ENCODE data around the gene TFRC.
"Not testable (repeated sequence)": the region's sequence is repeated elsewhere in the genome, so short reads cannot be mapped to it uniquely, and the experiment has no call there.

TFRC gene

GRCh38 chr3:196121066-196121465, 39.2 kb upstream of the TFRC start:
- TF ChIP-seq CTCF (IDR thresholded peaks at IDR 0.05; ENCODE audit: low read depth, low read length, missing control alignments) = no peak
- H3K4me3 ChIP-seq (ENCODE audit: low read depth, low read length) = no peak overlapping the region
- in situ Hi-C loops (cut with HindIII; ENCODE audit: low sequenced_read_pairs) = no loop called here
- DNase-seq (ENCODE audit: low read depth) = no peak

- DNase-seq (ENCODE audit: low read depth) = no peak
- in situ Hi-C loops (cut with HindIII; ENCODE audit: low sequenced_read_pairs) = no loop called here
- H3K4me3 ChIP-seq (ENCODE audit: low read depth, low read length) = no peak overlapping the region
- TF ChIP-seq CTCF (IDR thresholded peaks at IDR 0.05; ENCODE audit: low read depth, low read length, missing control alignments) = no peak
Measured at GRCh38 chr3:196120291-196120951, 38.5 kb upstream of the TFRC start.

GRCh38 chr3:196117809-196118208, 35.9 kb upstream of the TFRC start:
- no peak for DNase-seq (ENCODE audit: low read depth)
- in situ Hi-C loops (cut with HindIII; ENCODE audit: low sequenced_read_pairs) = no loop called here
- H3K4me3 ChIP-seq (ENCODE audit: low read depth, low read length) = no peak overlapping the region
- no peak for TF ChIP-seq CTCF (IDR thresholded peaks at IDR 0.05; ENCODE audit: low read depth, low read length, missing control alignments)

- no peak overlapping the region for H3K4me3 ChIP-seq (ENCODE audit: low read depth, low read length)
- in situ Hi-C loops (cut with HindIII; ENCODE audit: low sequenced_read_pairs) = no loop called here
- TF ChIP-seq CTCF (IDR thresholded peaks at IDR 0.05; ENCODE audit: low read depth, low read length, missing control alignments) = no peak
- no peak for DNase-seq (ENCODE audit: low read depth)
Measured at GRCh38 chr3:196115678-196116083, 33.8 kb upstream of the TFRC start.

- no peak overlapping the region for H3K4me3 ChIP-seq (ENCODE audit: low read depth, low read length)
- no peak for DNase-seq (ENCODE audit: low read depth)
- in situ Hi-C loops (cut with HindIII; ENCODE audit: low sequenced_read_pairs) = no loop called here
- no peak for TF ChIP-seq CTCF (IDR thresholded peaks at IDR 0.05; ENCODE audit: low read depth, low read length, missing control alignments)
Measured at GRCh38 chr3:196111939-196112386, 30.1 kb upstream of the TFRC start.

- H3K4me3 ChIP-seq (ENCODE audit: low read depth, low read length) = no peak overlapping the region
- in situ Hi-C loops (cut with HindIII; ENCODE audit: low sequenced_read_pairs) = loop anchor here (5.0 kb wide), 1 partner anchor 44 kb away; no protein-coding TSS in a partner anchor
- no peak for DNase-seq (ENCODE audit: low read depth)
- no peak for TF ChIP-seq CTCF (IDR thresholded peaks at IDR 0.05; ENCODE audit: low read depth, low read length, missing control alignments)
Measured at GRCh38 chr3:196108075-196108743, 26.3 kb upstream of the TFRC start.

GRCh38 chr3:196104707-196105106, 22.8 kb upstream of the TFRC start:
- DNase-seq (ENCODE audit: low read depth) = not testable (repeated sequence)
- in situ Hi-C loops (cut with HindIII; ENCODE audit: low sequenced_read_pairs) = loop anchor here (5.0 kb wide), 1 partner anchor 48 kb away; no protein-coding TSS in a partner anchor

GRCh38 chr3:196098365-196098980, 16.6 kb upstream of the TFRC start:
- in situ Hi-C loops (cut with HindIII; ENCODE audit: low sequenced_read_pairs); DNase-seq (ENCODE audit: low read depth); H3K4me3 ChIP-seq (ENCODE audit: low read depth, low read length): not testable (repeated sequence)

More at GRCh38 chr3:196104707-196105106, 22.8 kb upstream of the TFRC start:
- H3K4me3 ChIP-seq (ENCODE audit: low read depth, low read length) = not testable (repeated sequence)

Data from astrocyte of the cerebellum (primary cell).